Medulla oblongata (tissue), 1 donor: Measurements from ENCODE around the gene IGSF21.
A peak's percentile ranks its signal among the peaks of the same experiment; 100 is the strongest.

Source experiments
- DNase-seq: peaks from one replicate; pipeline ENCODE4 v3.0.0-alpha.2; 2015; ENCODE audit errors: extremely low spot score

IGSF21 gene

GRCh38 chr1:18176619-18177018 is 69.0 kb downstream of the IGSF21 start:
- no peak for DNase-seq

GRCh38 chr1:18178111-18178510 is 70.5 kb downstream of the IGSF21 start:
- DNase-seq, result peak; percentile 24

GRCh38 chr1:18179009-18179408 is 71.4 kb downstream of the IGSF21 start:
- no peak for DNase-seq

- DNase-seq, result no peak
These were observed 75.0 kb downstream of the IGSF21 start for GRCh38 chr1:18182398-18183160.

GRCh38 chr1:18183533-18183932 is 75.9 kb downstream of the IGSF21 start:
- DNase-seq, result no peak

GRCh38 chr1:18187054-18187453 is 79.5 kb downstream of the IGSF21 start:
- DNase-seq, result no peak

GRCh38 chr1:18188820-18189517 is 81.4 kb downstream of the IGSF21 start:
- no peak for DNase-seq

GRCh38 chr1:18190598-18190997 is 83.0 kb downstream of the IGSF21 start:
- no peak for DNase-seq

- no peak for DNase-seq
These were observed 83.4 kb downstream of the IGSF21 start for GRCh38 chr1:18191037-18191436.

GRCh38 chr1:18191481-18192155 is 84.0 kb downstream of the IGSF21 start:
- DNase-seq, result no peak

- DNase-seq, result no peak
These were observed 84.6 kb downstream of the IGSF21 start for GRCh38 chr1:18192182-18192581.

- DNase-seq, result peak; percentile 41
These were observed 85.4 kb downstream of the IGSF21 start for GRCh38 chr1:18192974-18193373.

GRCh38 chr1:18197299-18197698 is 89.7 kb downstream of the IGSF21 start:
- DNase-seq, result no peak

- DNase-seq, result no peak
These were observed 90.7 kb downstream of the IGSF21 start for GRCh38 chr1:18198260-18198659.

GRCh38 chr1:18199462-18199861 is 91.9 kb downstream of the IGSF21 start:
- DNase-seq, result no peak

GRCh38 chr1:18200136-18200717 is 92.6 kb downstream of the IGSF21 start:
- DNase-seq, result no peak

- DNase-seq, result peak; percentile 70
These were observed 93.3 kb downstream of the IGSF21 start for GRCh38 chr1:18200918-18201317.

GRCh38 chr1:18201997-18202719 is 94.6 kb downstream of the IGSF21 start:
- peak; percentile 39 for DNase-seq

- no peak for DNase-seq
These were observed 96.0 kb downstream of the IGSF21 start for GRCh38 chr1:18203645-18204044.

- DNase-seq, result no peak
These were observed 97.0 kb downstream of the IGSF21 start for GRCh38 chr1:18204575-18204974.

- DNase-seq, result no peak
These were observed 97.7 kb downstream of the IGSF21 start for GRCh38 chr1:18205319-18205718.

- DNase-seq, result peak; percentile 20
These were observed 104.2 kb downstream of the IGSF21 start for GRCh38 chr1:18211764-18212163.
